Measurements from ENCODE around the gene TMCC3.

GRCh38 chr12:94649349-94650142, 811 bp downstream of the TMCC3 start:
- TF ChIP-seq CTCF (IDR thresholded peaks at IDR 0.05; ENCODE audit: borderline replicate concordance, extremely low read depth, low read length, poor library complexity, severe bottlenecking) (no peak), EZH2 (IDR thresholded peaks at IDR 0.05; ENCODE audit: borderline replicate concordance, low read depth, low read length, severe bottlenecking) (no peak)
